Keratinocyte (primary cell): ENCODE results near the gene NOTCH3. TPM values are rescaled to one million over a fixed set of nuclear protein-coding genes. Genes with fewer than 3 reads are reported as not detected.

Source experiments
- DNase-seq: peaks from one replicate; pipeline ENCODE4 v3.0.0-alpha.2; 2011; ENCODE audit warnings: low read depth, missing footprints, low spot score
- FAIRE-seq: peaks from 2 replicates; lab custom pipeline; 2011; peaks lifted over from hg19 to GRCh38; lab: Jason Lieb, UNC
- H2AFZ ChIP-seq: 2 replicates; pipeline ENCODE4 v1.6.0; 2012; ENCODE audit warnings: low read length, control low read depth, inconsistent platforms; ENCODE audit not compliant: control insufficient read depth
- H3K27ac ChIP-seq: 2 replicates; pipeline ENCODE4 v1.5.1; 2011; ENCODE audit warnings: low read length; ENCODE audit not compliant: control insufficient read depth, insufficient read depth
- H3K27me3 ChIP-seq: 3 replicates; pipeline ENCODE4 v1.6.0; 2011; ENCODE audit warnings: low read length; ENCODE audit not compliant: control insufficient read depth, insufficient read depth; ENCODE audit errors: extremely low read depth
- H3K36me3 ChIP-seq, 2 experiments: 2 replicates in 1 of 2; 3 replicates in 1 of 2; pipeline ENCODE4 v1.5.1; 2011; ENCODE audit warnings: low read length in 2 of 2, mild to moderate bottlenecking in 1 of 2; ENCODE audit not compliant: control insufficient read depth in 2 of 2, insufficient read depth in 2 of 2; ENCODE audit errors: extremely low read depth in 1 of 2
- H3K4me1 ChIP-seq: 3 replicates; pipeline ENCODE4 v1.5.1; 2011; ENCODE audit warnings: low read length; ENCODE audit not compliant: control insufficient read depth, insufficient read depth; ENCODE audit errors: extremely low read depth
- H3K4me2 ChIP-seq: 3 replicates; pipeline ENCODE4 v1.6.0; 2011; ENCODE audit warnings: low read depth, low read length; ENCODE audit not compliant: control insufficient read depth, insufficient read depth; ENCODE audit errors: extremely low read depth
- H3K4me3 ChIP-seq, 3 experiments: fragments of 200-600 bp in 1 of 3; sonication (generic) in 1 of 3; 2 replicates in 2 of 3; 3 replicates in 1 of 3; pipeline ENCODE4 v1.5.1; 2011 to 2016; ENCODE audit warnings: low read length in 3 of 3, mild to moderate bottlenecking in 3 of 3, control low read depth in 2 of 3, inconsistent platforms in 1 of 3, low read depth in 1 of 3, mixed read lengths in 1 of 3, mixed run types in 1 of 3, moderate library complexity in 1 of 3; ENCODE audit not compliant: control insufficient read depth in 2 of 3, insufficient read depth in 2 of 3; ENCODE audit errors: extremely low read depth in 1 of 3
- H3K79me2 ChIP-seq: 2 replicates; pipeline ENCODE4 v1.6.0; 2012; ENCODE audit warnings: low read length; ENCODE audit not compliant: control insufficient read depth, insufficient read depth
- H3K9ac ChIP-seq: 3 replicates; pipeline ENCODE4 v1.6.0; 2011; ENCODE audit warnings: low read length; ENCODE audit not compliant: control insufficient read depth, insufficient read depth; ENCODE audit errors: extremely low read depth
- H3K9me1 ChIP-seq: 3 replicates; pipeline ENCODE4 v1.6.0; 2011; ENCODE audit warnings: low read length; ENCODE audit not compliant: control insufficient read depth, insufficient read depth; ENCODE audit errors: extremely low read depth
- H3K9me3 ChIP-seq: 2 replicates; pipeline ENCODE4 v1.5.1; 2012; ENCODE audit warnings: low read depth, low read length; ENCODE audit not compliant: control insufficient read depth
- H4K20me1 ChIP-seq: 3 replicates; pipeline ENCODE4 v1.6.0; 2011; ENCODE audit warnings: low read length; ENCODE audit not compliant: control insufficient read depth, insufficient read depth; ENCODE audit errors: extremely low read depth
- CTCF ChIP-seq, 3 experiments: IDR thresholded peaks in 1 of 3; conservative IDR thresholded peaks in 1 of 3; optimal IDR thresholded peaks in 1 of 3; 2 replicates in 2 of 3; 3 replicates in 1 of 3; pipeline versions ENCODE3 to v1.5.1; 2011; ENCODE audit warnings: low read length in 3 of 3, mild to moderate bottlenecking in 3 of 3, moderate library complexity in 2 of 3, control low read depth in 1 of 3, inconsistent platforms in 1 of 3; ENCODE audit not compliant: insufficient read depth in 2 of 3; ENCODE audit errors: extremely low read depth in 1 of 3
- EZH2 ChIP-seq: IDR thresholded peaks from one replicate; pipeline ENCODE4 v1.6.1; 2012; ENCODE audit warnings: inconsistent platforms, mild to moderate bottlenecking, low read length, moderate library complexity
- dilution Hi-C: fragments of 300-500 bp; cut with MboI; formaldehyde crosslinking; loops from one replicate; pipeline ENCODE4 v1.7.0; 2020; ENCODE audit warnings: low sequenced_read_pairs; ENCODE audit not compliant: extremely low pct_ligation_motif_present
- polyA plus RNA-seq, 5 experiments: library from polyadenylated mRNA; depleted of rRNA in 3 of 5; stranded (reverse) in 3 of 5; stranded (forward) in 1 of 5; unstranded in 1 of 5; fragments of >200 nt; gene quantifications; 1 replicate in 1 of 5; 2 replicates in 3 of 5; 3 replicates in 1 of 5; pipeline versions ENCODE4 v1.2.1 to v1.2.3, GENCODE V29; 2011 to 2012; ENCODE audit warnings: missing spikeins in 2 of 5, low read depth in 1 of 5, low replicate concordance in 1 of 5

The NOTCH3 gene
- polyA plus RNA-seq, 1 donor (not counting 4 experiments of a cell fraction or from before 2014, with no cell fraction given), result 4.1 TPM

GRCh38 chr19:15169541-15170285 is 31.1 kb downstream of the NOTCH3 start:
- no peak for TF ChIP-seq EZH2
- no peak for TF ChIP-seq CTCF (optimal IDR thresholded peaks at IDR 0.05 in 1 of 3, IDR thresholded peaks at IDR 0.05 in 1 of 3, conservative IDR thresholded peaks at IDR 0.05 in 1 of 3; ENCODE audit: extremely low read depth in 1 of 3, insufficient read depth in 2 of 3, low read length in 3 of 3)
- dilution Hi-C loops, result no loop called here
- Histone ChIP-seq H3K79me2 (no peaks in the 10 kb centered on the region), H3K4me2 (no peak overlapping the region), H3K4me3 (no peak overlapping the region), H4K20me1 (no peaks in the 10 kb centered on the region), H3K36me3 (peaks cover 0 to 9% of the 10 kb centered on the region in 2 experiments), H3K4me1 (no peaks in the 10 kb centered on the region), H3K9me1 (no peaks in the 10 kb centered on the region), H3K27me3 (no peaks in the 10 kb centered on the region), H2AFZ (no peak overlapping the region), H3K27ac (no peak overlapping the region), H3K9ac (no peak overlapping the region), H3K9me3 (peaks cover 12% of the 10 kb centered on the region)
- no peak for DNase-seq
- FAIRE-seq, result no peak

GRCh38 chr19:15166700-15167099 is 34.1 kb downstream of the NOTCH3 start:
- H3K4me3 ChIP-seq, result no peak overlapping the region
- H3K79me2 ChIP-seq, result no peaks in the 10 kb centered on the region
- H3K9ac ChIP-seq, result no peak overlapping the region
- H3K27ac ChIP-seq, result no peak overlapping the region
- DNase-seq (no peak), FAIRE-seq (no peak)
- no peak overlapping the region for H3K4me2 ChIP-seq
- H2AFZ ChIP-seq, result no peak overlapping the region
- no peaks in the 10 kb centered on the region for H3K9me1 ChIP-seq
- dilution Hi-C loops, result no loop called here
- no peaks in the 10 kb centered on the region for H4K20me1 ChIP-seq
- no peaks in the 10 kb centered on the region for H3K27me3 ChIP-seq
- no peaks in the 10 kb centered on the region for H3K4me1 ChIP-seq
- TF ChIP-seq EZH2 (no peak), CTCF (optimal IDR thresholded peaks at IDR 0.05 in 1 of 3, IDR thresholded peaks at IDR 0.05 in 1 of 3, conservative IDR thresholded peaks at IDR 0.05 in 1 of 3; ENCODE audit: extremely low read depth in 1 of 3, insufficient read depth in 2 of 3, low read length in 3 of 3) (no peak)
- H3K36me3 ChIP-seq, result peaks cover 0 to 7% of the 10 kb centered on the region in 2 experiments
- H3K9me3 ChIP-seq, result peaks cover 12% of the 10 kb centered on the region
